GM19455 (cell line): Measurements from ENCODE around the gene RMC1.

Experiments
- ATAC-seq: cut with Tn5 transposase; IDR thresholded peaks from one replicate; pipeline ENCODE4 v1.9.1; 2021; ENCODE audit not compliant: unreplicated experiment

The RMC1 gene

GRCh38 chr18:23580677-23581367, 77.5 kb downstream of the RMC1 start:
- ATAC-seq: no peak
